Ishikawa (cell line): ENCODE results near the gene TRIM33.

Experiments used
- CEBPB ChIP-seq: IDR thresholded peaks from 2 replicates; pipeline ENCODE4 v1.6.1; 2012
- CREB1 ChIP-seq: IDR thresholded peaks from 2 replicates; pipeline ENCODE4 v1.6.1; 2012; ENCODE audit warnings: low read depth
- EP300 ChIP-seq: IDR thresholded peaks from 2 replicates; pipeline ENCODE4 v1.6.1; 2012; ENCODE audit warnings: borderline replicate concordance
- FOXM1 ChIP-seq: IDR thresholded peaks from 2 replicates; pipeline ENCODE4 v1.6.1; 2012; ENCODE audit warnings: low read depth, borderline replicate concordance
- NFIC ChIP-seq: IDR thresholded peaks from 2 replicates; pipeline ENCODE4 v1.6.1; 2012
- RAD21 ChIP-seq: IDR thresholded peaks from 2 replicates; pipeline ENCODE4 v1.6.1; 2012; ENCODE audit warnings: low read depth
- REST ChIP-seq: IDR thresholded peaks from 2 replicates; pipeline ENCODE4 v1.6.1; 2012; ENCODE audit warnings: low read depth, mild to moderate bottlenecking
- TAF1 ChIP-seq: IDR thresholded peaks from 2 replicates; pipeline ENCODE4 v1.6.1; 2012; ENCODE audit warnings: low read depth, mild to moderate bottlenecking
- USF1 ChIP-seq: IDR thresholded peaks from 2 replicates; pipeline ENCODE4 v1.6.1; 2012
- TF ChIP-seq, protein P1 (sequence below): IDR thresholded peaks from 2 replicates; pipeline ENCODE4 v1.6.1; 2012

GRCh38 chr1:114448370-114449036, 62.5 kb downstream of the TRIM33 start:
- TF ChIP-seq USF1 (no peak), RAD21 (no peak), TAF1 (no peak), FOXM1 (no peak), EP300 (no peak), REST (no peak), CREB1 (no peak), NFIC (no peak), CEBPB (no peak)
- TF ChIP-seq, protein P1, sequence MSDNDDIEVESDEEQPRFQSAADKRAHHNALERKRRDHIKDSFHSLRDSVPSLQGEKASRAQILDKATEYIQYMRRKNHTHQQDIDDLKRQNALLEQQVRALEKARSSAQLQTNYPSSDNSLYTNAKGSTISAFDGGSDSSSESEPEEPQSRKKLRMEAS, result no peak
